Measurements from ENCODE around the gene CIROP.

Gene CIROP

GRCh38 chr14:23066855-23067744 lies 37.7 kb downstream of the CIROP start:
- DNase-seq = no peak

GRCh38 chr14:23066368-23066767 lies 38.4 kb downstream of the CIROP start:
- DNase-seq = no peak

GRCh38 chr14:23063601-23064000 lies 41.2 kb downstream of the CIROP start:
- no peak for DNase-seq

- no peak for DNase-seq
Measured at GRCh38 chr14:23062002-23062401, 42.8 kb downstream of the CIROP start.

- no peak for DNase-seq
Measured at GRCh38 chr14:23060536-23061260, 44.1 kb downstream of the CIROP start.

- no peak for DNase-seq
Measured at GRCh38 chr14:23058654-23059504, 45.9 kb downstream of the CIROP start.

- DNase-seq = peak; percentile 87
Measured at GRCh38 chr14:23057757-23058653, 46.8 kb downstream of the CIROP start.

GRCh38 chr14:23056956-23057756 lies 47.6 kb downstream of the CIROP start, which contains the start of gene CDH24:
CDH24 (minus strand) TSS chr14:23057520; CDS start chr14:23055733, 1,787 bp downstream.
- DNase-seq = peak; percentile 64

GRCh38 chr14:23056145-23056955 lies 48.4 kb downstream of the CIROP start:
- peak; percentile 60 for DNase-seq

GRCh38 chr14:23055621-23056144 lies 49.1 kb downstream of the CIROP start:
- DNase-seq = no peak

- no peak for DNase-seq
Measured at GRCh38 chr14:23055147-23055550, 49.6 kb downstream of the CIROP start.

GRCh38 chr14:23054000-23054811 lies 50.6 kb downstream of the CIROP start:
- DNase-seq = no peak

- DNase-seq = no peak
Measured at GRCh38 chr14:23053426-23053825, 51.4 kb downstream of the CIROP start.

GRCh38 chr14:23052671-23053070 lies 52.1 kb downstream of the CIROP start:
- DNase-seq = no peak

- no peak for DNase-seq
Measured at GRCh38 chr14:23052182-23052623, 52.6 kb downstream of the CIROP start.

GRCh38 chr14:23051141-23052057 lies 53.4 kb downstream of the CIROP start:
- DNase-seq = no peak

Measured in T-helper 9 cell (primary cell).